ENCODE data around the gene ACTN1.
"Not testable (repeated sequence)": the region's sequence is repeated elsewhere in the genome, so short reads cannot be mapped to it uniquely, and the experiment has no call there.

ACTN1 gene

GRCh38 chr14:68979021-68979721 is at the start of gene ACTN1:
TSS of gene ACTN1 (minus strand) at chr14:68979302. CDS start at chr14:68979056, 246 bp downstream.
- peak; percentile 58 to 66 for DNase-seq (ENCODE audit: low read depth in 2 of 2)

- no peak for DNase-seq (ENCODE audit: low read depth in 2 of 2)
Observed at GRCh38 chr14:69027242-69027913, 48.3 kb upstream of the ACTN1 start.

- no peak for DNase-seq (ENCODE audit: low read depth in 2 of 2)
Observed at GRCh38 chr14:69023035-69023434, 43.9 kb upstream of the ACTN1 start.

GRCh38 chr14:69022093-69022492 is 43.0 kb upstream of the ACTN1 start:
- not testable (repeated sequence) for DNase-seq (ENCODE audit: low read depth in 2 of 2)

- DNase-seq (ENCODE audit: low read depth in 2 of 2) = no peak
Observed at GRCh38 chr14:69017706-69018105, 38.6 kb upstream of the ACTN1 start.

- DNase-seq (ENCODE audit: low read depth in 2 of 2) = no peak
Observed at GRCh38 chr14:69014829-69015259, 35.7 kb upstream of the ACTN1 start.

GRCh38 chr14:69013943-69014782 is 35.1 kb upstream of the ACTN1 start:
- no peak for DNase-seq (ENCODE audit: low read depth in 2 of 2)

- DNase-seq (ENCODE audit: low read depth in 2 of 2) = no peak
Observed at GRCh38 chr14:69012256-69012953, 33.3 kb upstream of the ACTN1 start.

- no peak for DNase-seq (ENCODE audit: low read depth in 2 of 2)
Observed at GRCh38 chr14:69010648-69011047, 31.5 kb upstream of the ACTN1 start.

- DNase-seq (ENCODE audit: low read depth in 2 of 2) = no peak
Observed at GRCh38 chr14:69008421-69008884, 29.4 kb upstream of the ACTN1 start.

GRCh38 chr14:69006346-69006745 is 27.2 kb upstream of the ACTN1 start:
- DNase-seq (ENCODE audit: low read depth in 2 of 2) = no peak

- DNase-seq (ENCODE audit: low read depth in 2 of 2) = no peak
Observed at GRCh38 chr14:69005432-69006148, 26.5 kb upstream of the ACTN1 start.

- no peak for DNase-seq (ENCODE audit: low read depth in 2 of 2)
Observed at GRCh38 chr14:69004731-69005431, 25.8 kb upstream of the ACTN1 start.

- DNase-seq (ENCODE audit: low read depth in 2 of 2) = no peak
Observed at GRCh38 chr14:69003626-69004025, 24.5 kb upstream of the ACTN1 start.

GRCh38 chr14:69002069-69002468 is 23.0 kb upstream of the ACTN1 start:
- no peak for DNase-seq (ENCODE audit: low read depth in 2 of 2)

- no peak for DNase-seq (ENCODE audit: low read depth in 2 of 2)
Observed at GRCh38 chr14:69001375-69001774, 22.3 kb upstream of the ACTN1 start.

- DNase-seq (ENCODE audit: low read depth in 2 of 2) = no peak
Observed at GRCh38 chr14:68998062-68998461, 19.0 kb upstream of the ACTN1 start.

GRCh38 chr14:68995731-68996130 is 16.6 kb upstream of the ACTN1 start:
- DNase-seq (ENCODE audit: low read depth in 2 of 2) = no peak

GRCh38 chr14:68994056-68994455 is 15.0 kb upstream of the ACTN1 start:
- no peak for DNase-seq (ENCODE audit: low read depth in 2 of 2)

- no peak for DNase-seq (ENCODE audit: low read depth in 2 of 2)
Observed at GRCh38 chr14:68987653-68988036, 8.5 kb upstream of the ACTN1 start.
